T-helper 2 cell (primary cell): ENCODE data around the gene HNRNPD.
"Not testable (repeated sequence)": the region's sequence is repeated elsewhere in the genome, so short reads cannot be mapped to it uniquely, and the experiment has no call there.

Experiments
- DNase-seq, 5 experiments: peaks; one replicate each; pipeline versions ENCODE4 v3.0.0 to v3.0.0-alpha.2; 2012 to 2022
- total RNA-seq, 2 donors: gene quantifications; one replicate each; lab custom pipeline; 2026; lab: John Stamatoyannopoulos, UW

Gene HNRNPD, protein sequence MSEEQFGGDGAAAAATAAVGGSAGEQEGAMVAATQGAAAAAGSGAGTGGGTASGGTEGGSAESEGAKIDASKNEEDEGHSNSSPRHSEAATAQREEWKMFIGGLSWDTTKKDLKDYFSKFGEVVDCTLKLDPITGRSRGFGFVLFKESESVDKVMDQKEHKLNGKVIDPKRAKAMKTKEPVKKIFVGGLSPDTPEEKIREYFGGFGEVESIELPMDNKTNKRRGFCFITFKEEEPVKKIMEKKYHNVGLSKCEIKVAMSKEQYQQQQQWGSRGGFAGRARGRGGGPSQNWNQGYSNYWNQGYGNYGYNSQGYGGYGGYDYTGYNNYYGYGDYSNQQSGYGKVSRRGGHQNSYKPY
- total RNA-seq = 157 to 178 reads per million in 2 donors

DNA sequence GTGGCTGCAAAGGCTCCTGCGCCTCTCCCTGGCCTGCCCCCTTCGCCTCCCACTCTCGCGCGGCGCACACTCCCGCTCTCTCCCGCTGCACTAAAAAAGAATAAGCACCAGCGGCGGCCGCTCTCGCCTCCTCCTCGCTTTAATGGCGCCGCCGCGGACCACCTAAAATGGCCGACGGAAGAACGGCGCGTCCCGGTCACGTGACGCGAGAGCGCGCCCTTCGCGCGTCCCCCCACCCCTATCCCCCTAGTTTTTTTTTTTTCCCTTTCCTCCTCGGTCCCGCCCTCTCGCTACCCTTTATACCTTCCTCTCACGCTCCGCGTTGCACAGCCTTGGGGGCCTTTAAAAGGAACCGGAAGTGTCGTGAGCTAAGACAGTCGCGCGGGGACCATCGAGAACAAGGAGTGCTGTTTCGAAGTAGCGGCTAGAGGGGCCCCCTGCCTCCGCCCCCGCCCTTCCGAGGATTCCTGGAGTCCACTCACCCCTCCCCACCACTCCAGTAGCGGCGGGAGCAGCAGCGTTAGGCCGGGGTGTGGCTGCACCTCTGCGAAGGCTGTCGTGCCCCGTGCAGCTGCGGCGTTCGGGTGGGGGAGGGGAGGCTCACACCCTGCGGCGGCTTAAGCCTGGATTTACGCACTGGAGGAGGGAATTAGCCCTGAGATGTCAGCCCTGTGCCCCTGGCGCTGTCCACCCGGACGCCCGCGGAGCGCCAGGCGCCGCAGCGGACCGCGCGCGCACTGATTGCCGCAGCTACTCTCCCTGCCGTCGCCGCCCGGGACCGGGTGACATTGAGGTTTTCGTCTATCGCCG, at the start of gene HNRNPD:
Gene HNRNPD (minus strand): TSS at position 176 of the 810 bp plus-strand sequence. CDS start 313 bp downstream, outside the sequence.
- DNase-seq = peak; percentile 73 to 99 (median 85)

DNA sequence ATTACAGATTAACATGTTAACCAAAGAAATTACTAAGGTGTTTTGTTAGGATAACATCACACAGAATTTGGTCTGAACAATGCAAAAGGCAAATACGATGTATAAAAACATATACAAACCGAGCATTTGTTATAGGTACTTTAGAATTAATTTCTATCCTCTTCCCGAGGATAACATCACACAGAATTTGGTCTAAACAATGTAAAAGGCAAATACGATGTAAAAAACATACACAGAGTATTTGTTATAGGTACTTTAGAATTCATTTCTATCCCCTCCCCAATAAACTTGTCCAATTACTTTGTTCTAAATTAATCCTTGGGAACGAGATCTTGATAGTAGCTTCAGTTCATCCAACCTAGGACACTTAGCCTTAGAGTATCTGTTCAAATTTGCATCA, 48.8 kb upstream of the HNRNPD start:
- DNase-seq = no peak

- no peak for DNase-seq
Observed at GRCh38 chr4:82421796-82422560, 48.2 kb upstream of the HNRNPD start.

GRCh38 chr4:82419451-82419850, 45.7 kb upstream of the HNRNPD start:
- DNase-seq = no peak

GRCh38 chr4:82415922-82416365, 42.2 kb upstream of the HNRNPD start:
- no peak for DNase-seq

DNA sequence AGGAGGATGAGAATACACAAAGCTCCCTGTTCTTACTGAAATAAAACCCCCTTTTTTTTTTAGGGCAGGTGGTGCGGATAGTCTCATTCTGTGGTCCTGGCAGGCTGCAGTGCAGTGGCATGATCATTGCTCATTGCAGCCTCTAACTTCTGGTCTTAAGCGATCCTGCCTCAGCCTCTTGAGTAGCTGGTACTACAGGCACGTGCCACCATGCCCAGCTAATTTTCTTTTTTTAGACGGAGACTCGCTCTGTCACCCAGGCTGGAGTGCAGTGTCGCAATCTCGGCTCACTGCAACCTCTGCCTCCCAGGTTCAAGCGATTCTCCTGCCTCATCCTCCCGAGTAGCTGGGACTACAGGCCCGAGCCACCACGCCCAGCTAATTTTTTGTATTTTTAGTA, 41.3 kb upstream of the HNRNPD start:
- DNase-seq = not testable (repeated sequence)

GRCh38 chr4:82403725-82404124, 29.9 kb upstream of the HNRNPD start:
- DNase-seq = no peak

DNA sequence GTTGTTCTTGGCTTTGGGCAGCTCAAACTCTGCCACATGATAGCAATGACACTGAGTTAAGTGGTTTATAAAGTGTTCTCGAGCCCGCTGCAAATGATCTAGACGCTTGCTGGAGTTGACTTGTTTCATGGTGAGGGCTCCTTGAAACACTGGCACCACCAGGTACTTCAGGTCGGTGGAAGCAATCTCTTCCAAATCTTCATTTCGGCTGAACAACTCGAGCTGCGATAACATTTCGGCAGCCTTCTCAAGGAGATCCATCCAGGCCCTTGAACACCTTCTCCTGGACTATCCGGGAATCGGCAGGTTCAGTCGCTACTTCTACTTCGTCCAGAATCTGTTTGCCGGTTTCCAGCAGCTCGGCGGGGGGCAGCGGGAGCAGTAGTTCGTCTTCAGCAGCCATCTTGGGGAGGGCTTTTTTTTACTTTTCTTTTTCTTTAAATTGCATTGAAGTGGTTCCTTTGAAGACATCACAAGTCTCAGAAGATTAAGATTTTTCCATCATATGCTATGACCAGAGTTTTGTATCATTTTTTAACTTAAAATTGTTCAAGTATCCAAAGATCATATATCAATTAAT, 28.5 kb upstream of the HNRNPD start:
- DNase-seq = no peak

- no peak for DNase-seq
Observed at GRCh38 chr4:82401600-82401999, 27.8 kb upstream of the HNRNPD start.

DNA sequence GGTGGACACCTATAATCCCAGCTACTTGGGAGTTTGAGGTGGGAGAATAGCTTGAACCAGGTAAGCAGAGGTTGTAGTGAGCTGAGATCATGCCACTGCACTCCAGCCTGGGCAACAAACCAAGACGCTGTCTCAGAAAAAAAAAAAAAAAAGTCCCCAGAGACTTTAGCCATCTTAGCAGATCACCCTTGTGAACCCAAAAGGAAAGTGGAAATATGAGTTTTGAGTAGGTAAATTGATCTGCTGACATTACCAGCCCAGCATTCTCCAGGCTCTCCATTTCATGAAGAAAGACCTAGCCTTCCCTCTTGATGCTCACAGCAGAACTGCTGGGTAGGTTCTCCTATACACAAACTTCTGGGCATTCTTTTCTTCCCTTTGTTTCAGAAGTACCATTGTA, 24.5 kb upstream of the HNRNPD start:
- no peak for DNase-seq

DNA sequence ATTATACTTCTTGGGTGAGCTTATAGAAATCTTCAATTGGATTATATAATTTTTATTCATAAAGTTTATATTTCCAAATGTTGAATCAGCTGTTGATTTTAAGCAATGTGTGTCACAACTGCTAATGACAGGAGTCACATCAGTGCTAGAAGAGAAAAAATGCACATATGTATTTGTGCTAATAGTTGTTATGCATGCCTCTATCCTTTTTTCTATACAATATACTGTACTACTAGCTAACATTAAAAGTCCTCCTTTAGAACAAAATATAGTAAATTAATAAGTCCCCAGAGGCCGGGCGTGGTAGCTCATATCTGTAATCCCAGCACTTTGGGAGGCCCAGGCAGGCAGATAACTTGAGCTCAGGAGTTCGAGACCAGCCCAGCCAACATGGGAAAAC, 23.7 kb upstream of the HNRNPD start:
- DNase-seq = no peak

DNA sequence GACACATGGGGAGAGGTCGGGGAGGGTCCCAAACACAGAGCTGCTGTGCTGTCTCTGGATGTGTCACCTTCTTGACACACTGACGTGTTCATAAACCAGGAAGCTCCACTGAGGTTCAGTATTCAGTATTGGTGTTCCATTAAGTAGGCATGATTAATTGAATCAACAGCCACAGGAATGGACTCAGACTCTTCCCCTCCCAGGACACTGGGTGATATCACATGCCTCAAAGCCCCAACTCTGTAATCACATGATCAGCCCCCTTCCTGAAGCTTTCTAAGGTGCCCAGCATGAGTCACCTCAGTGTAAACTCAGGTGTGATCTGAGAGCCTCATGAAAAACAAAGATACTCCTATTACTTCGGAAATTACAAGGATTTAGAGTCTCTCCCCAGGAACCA, 21.1 kb upstream of the HNRNPD start:
- DNase-seq = no peak

GRCh38 chr4:82390061-82390460, 16.3 kb upstream of the HNRNPD start:
- DNase-seq = not testable (repeated sequence)

GRCh38 chr4:82388405-82388804, 14.6 kb upstream of the HNRNPD start:
- no peak for DNase-seq

DNA sequence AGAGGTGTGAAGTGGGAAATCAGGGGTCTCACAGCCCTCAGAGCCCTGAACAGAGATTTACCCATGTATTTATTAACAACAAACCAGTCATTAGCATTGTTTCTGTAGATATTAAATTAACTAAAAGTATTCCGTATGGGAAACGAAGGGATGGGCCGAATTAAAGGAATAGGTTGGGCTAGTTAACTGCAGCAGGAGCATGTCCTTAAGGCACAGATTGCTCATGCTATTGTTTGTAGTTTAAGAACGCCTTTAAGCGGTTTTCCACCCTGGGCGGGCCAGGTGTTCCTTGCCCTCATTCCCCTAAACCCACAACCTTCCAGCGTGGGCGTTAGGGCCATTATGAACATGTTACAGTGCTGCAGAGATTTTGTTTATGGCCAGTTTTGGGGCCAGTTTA, 12.5 kb upstream of the HNRNPD start:
- not testable (repeated sequence) for DNase-seq

DNA sequence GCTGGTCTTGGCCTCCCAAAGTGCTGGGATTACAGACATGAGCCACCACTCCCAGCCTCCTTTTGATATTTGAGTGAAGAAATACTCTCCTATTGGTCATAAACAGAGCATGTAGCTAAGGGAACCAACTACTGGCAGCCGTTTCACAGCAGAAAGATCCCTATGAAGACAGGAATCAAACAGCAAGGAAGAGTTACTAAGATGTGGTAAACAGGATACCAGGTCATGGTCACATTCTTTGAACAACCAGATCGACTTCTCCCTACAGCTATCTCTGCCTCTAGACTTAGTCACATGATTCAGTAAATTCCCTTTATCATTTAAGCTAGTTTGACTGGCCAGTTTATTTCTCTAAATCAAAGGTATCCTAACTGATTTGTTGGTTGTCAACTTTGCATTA, 9.0 kb upstream of the HNRNPD start:
- DNase-seq = no peak

DNA sequence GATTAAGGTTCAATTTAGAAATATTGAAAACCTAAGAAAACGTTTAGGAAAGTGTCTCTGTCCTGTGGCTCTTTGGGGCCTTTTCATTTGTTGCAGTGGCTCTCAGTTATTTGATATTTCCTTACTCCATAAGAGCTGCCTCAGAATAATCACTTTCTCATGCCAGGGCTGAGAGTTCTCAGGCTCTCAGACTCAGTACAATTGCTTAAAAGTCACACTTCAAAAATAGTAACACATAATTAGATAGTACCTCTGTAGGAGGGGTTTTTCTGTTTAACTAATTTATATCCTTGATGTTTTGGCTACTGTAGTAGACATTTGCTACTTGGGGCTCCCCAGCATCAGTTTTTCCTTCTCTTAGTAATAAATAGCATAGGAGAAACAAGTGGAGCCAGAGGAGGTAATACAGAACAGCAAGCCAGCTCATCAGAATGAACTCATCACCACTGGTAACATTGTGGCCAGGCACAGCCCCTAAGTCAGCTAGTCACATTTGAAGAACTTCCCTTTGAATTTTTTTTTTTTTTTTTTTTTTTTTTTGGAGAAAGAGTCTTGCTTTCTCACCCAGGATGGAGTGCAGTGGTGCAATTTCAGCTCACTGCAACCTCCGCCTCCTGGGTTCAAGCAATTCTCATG, 8.0 kb upstream of the HNRNPD start:
- no peak for DNase-seq

- no peak for DNase-seq
Observed at GRCh38 chr4:82381235-82381634, 7.4 kb upstream of the HNRNPD start.

- DNase-seq = no peak
Observed at GRCh38 chr4:82380831-82381230, 7.0 kb upstream of the HNRNPD start.

GRCh38 chr4:82380344-82380743, 6.6 kb upstream of the HNRNPD start:
- no peak for DNase-seq

- no peak for DNase-seq
Observed at GRCh38 chr4:82376109-82376508, 2.3 kb upstream of the HNRNPD start.

GRCh38 chr4:82373486-82373815, 340 bp downstream of the HNRNPD start:
- no peak for DNase-seq
